ENCODE data around the gene SNRNP200.

The SNRNP200 gene

GRCh38 chr2:96305091-96305978, at the start of gene SNRNP200:
Gene SNRNP200 (minus strand): TSS chr2:96305546. CDS start chr2:96305437, 109 bp downstream.
- DNase-seq (ENCODE audit: low read depth in 2 of 2, low spot score in 1 of 2), result peak; percentile 78 to 80

- no peak for DNase-seq (ENCODE audit: low read depth in 2 of 2, low spot score in 1 of 2)
Observed at GRCh38 chr2:96354492-96354891, 49.1 kb upstream of the SNRNP200 start.

GRCh38 chr2:96353606-96354101, 48.3 kb upstream of the SNRNP200 start:
- DNase-seq (ENCODE audit: low read depth in 2 of 2, low spot score in 1 of 2), result no peak

- no peak for DNase-seq (ENCODE audit: low read depth in 2 of 2, low spot score in 1 of 2)
Observed at GRCh38 chr2:96353032-96353561, 47.8 kb upstream of the SNRNP200 start.

- no peak for DNase-seq (ENCODE audit: low read depth in 2 of 2, low spot score in 1 of 2)
Observed at GRCh38 chr2:96347395-96347794, 42.0 kb upstream of the SNRNP200 start.

- DNase-seq (ENCODE audit: low read depth in 2 of 2, low spot score in 1 of 2), result no peak
Observed at GRCh38 chr2:96345868-96346462, 40.6 kb upstream of the SNRNP200 start.

- DNase-seq (ENCODE audit: low read depth in 2 of 2, low spot score in 1 of 2), result no peak
Observed at GRCh38 chr2:96345438-96345837, 40.1 kb upstream of the SNRNP200 start.

- DNase-seq (ENCODE audit: low read depth in 2 of 2, low spot score in 1 of 2), result no peak
Observed at GRCh38 chr2:96344011-96344410, 38.7 kb upstream of the SNRNP200 start.

GRCh38 chr2:96342085-96342484, 36.7 kb upstream of the SNRNP200 start:
- DNase-seq (ENCODE audit: low read depth in 2 of 2, low spot score in 1 of 2), result no peak

- DNase-seq (ENCODE audit: low read depth in 2 of 2, low spot score in 1 of 2), result no peak
Observed at GRCh38 chr2:96341641-96342040, 36.3 kb upstream of the SNRNP200 start.

GRCh38 chr2:96340493-96341414, 35.4 kb upstream of the SNRNP200 start:
- DNase-seq (ENCODE audit: low read depth in 2 of 2, low spot score in 1 of 2), result no peak

GRCh38 chr2:96336873-96337272, 31.5 kb upstream of the SNRNP200 start:
- DNase-seq (ENCODE audit: low read depth in 2 of 2, low spot score in 1 of 2), result no peak

GRCh38 chr2:96336104-96336775, 30.9 kb upstream of the SNRNP200 start:
- DNase-seq (ENCODE audit: low read depth in 2 of 2, low spot score in 1 of 2), result no peak

GRCh38 chr2:96333708-96334107, 28.4 kb upstream of the SNRNP200 start:
- no peak for DNase-seq (ENCODE audit: low read depth in 2 of 2, low spot score in 1 of 2)

GRCh38 chr2:96330407-96330806, 25.1 kb upstream of the SNRNP200 start:
- DNase-seq (ENCODE audit: low read depth in 2 of 2, low spot score in 1 of 2), result no peak

GRCh38 chr2:96329874-96330273, 24.5 kb upstream of the SNRNP200 start:
- no peak for DNase-seq (ENCODE audit: low read depth in 2 of 2, low spot score in 1 of 2)

- DNase-seq (ENCODE audit: low read depth in 2 of 2, low spot score in 1 of 2), result no peak
Observed at GRCh38 chr2:96329456-96329855, 24.1 kb upstream of the SNRNP200 start.

GRCh38 chr2:96326990-96327820, 21.9 kb upstream of the SNRNP200 start:
- DNase-seq (ENCODE audit: low read depth in 2 of 2, low spot score in 1 of 2), result no peak

- no peak for DNase-seq (ENCODE audit: low read depth in 2 of 2, low spot score in 1 of 2)
Observed at GRCh38 chr2:96326564-96326963, 21.2 kb upstream of the SNRNP200 start.

- DNase-seq (ENCODE audit: low read depth in 2 of 2, low spot score in 1 of 2), result no peak
Observed at GRCh38 chr2:96325884-96326255, 20.5 kb upstream of the SNRNP200 start.
